ENCODE measurements around the gene ST6GALNAC5.

The ST6GALNAC5 gene

GRCh38 chr1:77027847-77028246, 160.6 kb downstream of the ST6GALNAC5 start:
- H3K4me1 Mint-ChIP-seq (ENCODE audit: low read depth) = no peaks in the 10 kb centered on the region
- H3K36me3 Mint-ChIP-seq = no peaks in the 10 kb centered on the region
- no peak overlapping the region for H3K4me3 Mint-ChIP-seq
- no peak overlapping the region for H3K27ac Mint-ChIP-seq
- peaks cover 2% of the 10 kb centered on the region for H3K27me3 Mint-ChIP-seq
- no peaks in the 10 kb centered on the region for H3K9me3 Mint-ChIP-seq (ENCODE audit: low read depth)

- H3K4me1 Mint-ChIP-seq (ENCODE audit: low read depth) = no peaks in the 10 kb centered on the region
- no peak overlapping the region for H3K27ac Mint-ChIP-seq
- H3K9me3 Mint-ChIP-seq (ENCODE audit: low read depth) = no peaks in the 10 kb centered on the region
- peaks cover 2% of the 10 kb centered on the region for H3K27me3 Mint-ChIP-seq
- H3K4me3 Mint-ChIP-seq = no peak overlapping the region
- H3K36me3 Mint-ChIP-seq = no peaks in the 10 kb centered on the region
These were observed 163.3 kb downstream of the ST6GALNAC5 start for GRCh38 chr1:77030401-77031105.

GRCh38 chr1:77031106-77031662, 163.9 kb downstream of the ST6GALNAC5 start:
- Mint-ChIP-seq H3K9me3 (ENCODE audit: low read depth) (no peaks in the 10 kb centered on the region), H3K4me1 (ENCODE audit: low read depth) (no peaks in the 10 kb centered on the region), H3K27ac (no peak overlapping the region), H3K27me3 (peaks cover 2% of the 10 kb centered on the region), H3K36me3 (no peaks in the 10 kb centered on the region), H3K4me3 (no peak overlapping the region)

GRCh38 chr1:77036560-77036959, 169.3 kb downstream of the ST6GALNAC5 start:
- H3K27me3 Mint-ChIP-seq = no peaks in the 10 kb centered on the region
- H3K4me3 Mint-ChIP-seq = no peak overlapping the region
- H3K9me3 Mint-ChIP-seq (ENCODE audit: low read depth) = no peaks in the 10 kb centered on the region
- no peaks in the 10 kb centered on the region for H3K36me3 Mint-ChIP-seq
- no peak overlapping the region for H3K27ac Mint-ChIP-seq
- no peaks in the 10 kb centered on the region for H3K4me1 Mint-ChIP-seq (ENCODE audit: low read depth)

- Mint-ChIP-seq H3K27ac (no peak overlapping the region), H3K27me3 (no peaks in the 10 kb centered on the region), H3K9me3 (ENCODE audit: low read depth) (no peaks in the 10 kb centered on the region), H3K4me3 (no peak overlapping the region), H3K4me1 (ENCODE audit: low read depth) (no peaks in the 10 kb centered on the region), H3K36me3 (no peaks in the 10 kb centered on the region)
These were observed 169.8 kb downstream of the ST6GALNAC5 start for GRCh38 chr1:77037038-77037437.

- Mint-ChIP-seq H3K4me3 (no peak overlapping the region), H3K27me3 (no peaks in the 10 kb centered on the region), H3K27ac (no peak overlapping the region), H3K9me3 (ENCODE audit: low read depth) (no peaks in the 10 kb centered on the region), H3K4me1 (ENCODE audit: low read depth) (no peaks in the 10 kb centered on the region), H3K36me3 (no peaks in the 10 kb centered on the region)
These were observed 170.7 kb downstream of the ST6GALNAC5 start for GRCh38 chr1:77038000-77038399.

- no peaks in the 10 kb centered on the region for H3K27me3 Mint-ChIP-seq
- H3K9me3 Mint-ChIP-seq (ENCODE audit: low read depth) = no peaks in the 10 kb centered on the region
- no peak overlapping the region for H3K27ac Mint-ChIP-seq
- H3K36me3 Mint-ChIP-seq = no peaks in the 10 kb centered on the region
- H3K4me1 Mint-ChIP-seq (ENCODE audit: low read depth) = no peaks in the 10 kb centered on the region
- H3K4me3 Mint-ChIP-seq = no peak overlapping the region
These were observed 171.8 kb downstream of the ST6GALNAC5 start for GRCh38 chr1:77039111-77039510.

- Mint-ChIP-seq H3K4me3 (no peak overlapping the region), H3K27ac (no peak overlapping the region), H3K9me3 (ENCODE audit: low read depth) (no peaks in the 10 kb centered on the region), H3K27me3 (no peaks in the 10 kb centered on the region), H3K4me1 (ENCODE audit: low read depth) (no peaks in the 10 kb centered on the region), H3K36me3 (no peaks in the 10 kb centered on the region)
These were observed 172.5 kb downstream of the ST6GALNAC5 start for GRCh38 chr1:77039739-77040138.

- Mint-ChIP-seq H3K27me3 (no peaks in the 10 kb centered on the region), H3K27ac (no peak overlapping the region), H3K4me3 (no peak overlapping the region), H3K4me1 (ENCODE audit: low read depth) (no peaks in the 10 kb centered on the region), H3K9me3 (ENCODE audit: low read depth) (no peaks in the 10 kb centered on the region), H3K36me3 (no peaks in the 10 kb centered on the region)
These were observed 173.5 kb downstream of the ST6GALNAC5 start for GRCh38 chr1:77040826-77041225.

- no peaks in the 10 kb centered on the region for H3K9me3 Mint-ChIP-seq (ENCODE audit: low read depth)
- no peaks in the 10 kb centered on the region for H3K36me3 Mint-ChIP-seq
- H3K27me3 Mint-ChIP-seq = no peaks in the 10 kb centered on the region
- H3K4me1 Mint-ChIP-seq (ENCODE audit: low read depth) = peaks cover 22% of the 10 kb centered on the region
- H3K27ac Mint-ChIP-seq = no peak overlapping the region
- no peak overlapping the region for H3K4me3 Mint-ChIP-seq
These were observed 177.0 kb downstream of the ST6GALNAC5 start for GRCh38 chr1:77044133-77044849.

- peaks cover 22% of the 10 kb centered on the region for H3K4me1 Mint-ChIP-seq (ENCODE audit: low read depth)
- H3K27me3 Mint-ChIP-seq = no peaks in the 10 kb centered on the region
- no peaks in the 10 kb centered on the region for H3K36me3 Mint-ChIP-seq
- H3K27ac Mint-ChIP-seq = no peak overlapping the region
- no peaks in the 10 kb centered on the region for H3K9me3 Mint-ChIP-seq (ENCODE audit: low read depth)
- peak overlapping the region; percentile 9 for H3K4me3 Mint-ChIP-seq
These were observed 180.3 kb downstream of the ST6GALNAC5 start for GRCh38 chr1:77047575-77047974.

- Mint-ChIP-seq H3K4me1 (ENCODE audit: low read depth) (peaks cover 22% of the 10 kb centered on the region), H3K27me3 (no peaks in the 10 kb centered on the region), H3K4me3 (peak overlapping the region; percentile 9), H3K9me3 (ENCODE audit: low read depth) (no peaks in the 10 kb centered on the region), H3K36me3 (no peaks in the 10 kb centered on the region), H3K27ac (no peak overlapping the region)
These were observed 180.8 kb downstream of the ST6GALNAC5 start for GRCh38 chr1:77047978-77048614.

GRCh38 chr1:77048615-77049005, 181.3 kb downstream of the ST6GALNAC5 start:
- peaks cover 22% of the 10 kb centered on the region for H3K4me1 Mint-ChIP-seq (ENCODE audit: low read depth)
- H3K36me3 Mint-ChIP-seq = no peaks in the 10 kb centered on the region
- no peaks in the 10 kb centered on the region for H3K27me3 Mint-ChIP-seq
- no peak overlapping the region for H3K27ac Mint-ChIP-seq
- no peaks in the 10 kb centered on the region for H3K9me3 Mint-ChIP-seq (ENCODE audit: low read depth)
- H3K4me3 Mint-ChIP-seq = no peak overlapping the region

GRCh38 chr1:77051425-77051824, 184.1 kb downstream of the ST6GALNAC5 start:
- H3K9me3 Mint-ChIP-seq (ENCODE audit: low read depth) = no peaks in the 10 kb centered on the region
- H3K27me3 Mint-ChIP-seq = peaks cover under 1% of the 10 kb centered on the region
- no peaks in the 10 kb centered on the region for H3K36me3 Mint-ChIP-seq
- no peak overlapping the region for H3K27ac Mint-ChIP-seq
- H3K4me1 Mint-ChIP-seq (ENCODE audit: low read depth) = peaks cover 21% of the 10 kb centered on the region
- no peak overlapping the region for H3K4me3 Mint-ChIP-seq

- H3K4me3 Mint-ChIP-seq = no peak overlapping the region
- H3K4me1 Mint-ChIP-seq (ENCODE audit: low read depth) = no peaks in the 10 kb centered on the region
- H3K9me3 Mint-ChIP-seq (ENCODE audit: low read depth) = no peaks in the 10 kb centered on the region
- no peaks in the 10 kb centered on the region for H3K36me3 Mint-ChIP-seq
- no peak overlapping the region for H3K27ac Mint-ChIP-seq
- peaks cover 1% of the 10 kb centered on the region for H3K27me3 Mint-ChIP-seq
These were observed 189.2 kb downstream of the ST6GALNAC5 start for GRCh38 chr1:77056525-77056924.

Data from activated naive CD8-positive, alpha-beta T cell (primary cell).